Daoy (cell line): ENCODE data around the gene XIRP2. TPM values are rescaled to one million over a fixed set of nuclear protein-coding genes. Genes with fewer than 3 reads are reported as not detected.

ENCODE experiments used
- DNase-seq: peaks from one replicate; pipeline ENCODE4 v3.0.0-alpha.2; 2015; ENCODE audit warnings: low read depth
- total RNA-seq: library from RNA; depleted of rRNA; stranded (reverse); fragments of >200 nt; shearing (Covaris generic); gene quantifications from 2 replicates; pipeline ENCODE4 v1.2.3, GENCODE V29; 2014; rRNA removed

The XIRP2 gene
- not detected in 2 replicates for total RNA-seq

GRCh38 chr2:166888180-166888579, at the start of gene XIRP2:
Gene XIRP2 (plus strand): TSS chr2:166888480. CDS start chr2:166903483, 15,003 bp downstream.
- DNase-seq: no peak

- no peak for DNase-seq
Observed at GRCh38 chr2:166841152-166841551, 47.1 kb upstream of the XIRP2 start.

GRCh38 chr2:166841679-166842078, 46.6 kb upstream of the XIRP2 start:
- DNase-seq: no peak

- no peak for DNase-seq
Observed at GRCh38 chr2:166844111-166844510, 44.2 kb upstream of the XIRP2 start.

GRCh38 chr2:166862468-166863132, 25.7 kb upstream of the XIRP2 start:
- DNase-seq: no peak

GRCh38 chr2:166867874-166868514, 20.3 kb upstream of the XIRP2 start:
- DNase-seq: no peak

GRCh38 chr2:166870346-166870745, 17.9 kb upstream of the XIRP2 start:
- no peak for DNase-seq

GRCh38 chr2:166881177-166881576, 7.1 kb upstream of the XIRP2 start:
- DNase-seq: no peak

- DNase-seq: no peak
Observed at GRCh38 chr2:166882851-166883250, 5.4 kb upstream of the XIRP2 start.

GRCh38 chr2:166891727-166892126, 3.4 kb downstream of the XIRP2 start:
- no peak for DNase-seq

- no peak for DNase-seq
Observed at GRCh38 chr2:166892397-166892796, 4.1 kb downstream of the XIRP2 start.

GRCh38 chr2:166895243-166895642, 7.0 kb downstream of the XIRP2 start:
- no peak for DNase-seq

GRCh38 chr2:166897666-166898065, 9.4 kb downstream of the XIRP2 start:
- no peak for DNase-seq

GRCh38 chr2:166899676-166900075, 11.4 kb downstream of the XIRP2 start:
- DNase-seq: no peak

GRCh38 chr2:166900700-166901099, 12.4 kb downstream of the XIRP2 start:
- no peak for DNase-seq

- no peak for DNase-seq
Observed at GRCh38 chr2:166901336-166901735, 13.1 kb downstream of the XIRP2 start.

GRCh38 chr2:166916987-166917386, 28.7 kb downstream of the XIRP2 start:
- no peak for DNase-seq

- no peak for DNase-seq
Observed at GRCh38 chr2:166917415-166917814, 29.1 kb downstream of the XIRP2 start.

- DNase-seq: no peak
Observed at GRCh38 chr2:166921261-166921896, 33.1 kb downstream of the XIRP2 start.

GRCh38 chr2:166924967-166925366, 36.7 kb downstream of the XIRP2 start:
- DNase-seq: no peak

- DNase-seq: no peak
Observed at GRCh38 chr2:166926657-166927056, 38.4 kb downstream of the XIRP2 start.

GRCh38 chr2:166932032-166932431, 43.8 kb downstream of the XIRP2 start:
- no peak for DNase-seq

- DNase-seq: no peak
Observed at GRCh38 chr2:166934817-166935216, 46.5 kb downstream of the XIRP2 start.
